ENCODE measurements around the gene SAC3D1. TPM values are rescaled to one million over a fixed set of nuclear protein-coding genes. Genes with fewer than 3 reads are reported as not detected.

Gene SAC3D1
- total RNA-seq (2014; rRNA removed) (61.0 and 82.0 TPM in 2 replicates), Bru-seq, nascent RNA (percentile 56 among the genes with signal in this experiment), BruChase-seq, experiment 1, labeled RNA remaining after a 6-hour chase (percentile 69 among the genes with signal in this experiment), BruChase-seq, experiment 2, labeled RNA remaining after a 2-hour chase (percentile 60 among the genes with signal in this experiment)
- long read RNA-seq, transcript SAC3D1-203 (3 exons, 1,366 nt) = minor isoform, 11 of 84 reads
- long read RNA-seq, transcript SAC3D1-201 (2 exons, 1,566 nt) = major isoform, 37 of 84 reads
- long read RNA-seq, partial matches to known transcripts = 35 of 84 reads
- long read RNA-seq, other reads (novel, unspliced or antisense) = 0 of 84 reads

GRCh38 chr11:65040847-65041622, at the start of gene SAC3D1:
SAC3D1 (plus strand) TSS chr11:65041210; CDS start chr11:65041293, 83 bp downstream.
- CTCF ChIA-PET = interaction anchor here (1.1 kb wide), 1 partner anchor 72 kb away, joined by 3 read pairs; no protein-coding TSS in a partner anchor
- H3K27me3 ChIP-seq (ENCODE audit: low read length) = no peaks in the 10 kb centered on the region
- peak within 1 kb of the TSS; percentile 86 for H2AFZ ChIP-seq (ENCODE audit: low read length)
- H3K4me3 ChIP-seq (ENCODE audit: low read length) = peak within 1 kb of the TSS; percentile 97
- peak within 1 kb of the TSS; percentile 98 for H3K4me2 ChIP-seq (ENCODE audit: low read length)
- ATAC-seq = peak; percentile 89
- peaks cover 16% of the 10 kb centered on the region for H3K36me3 ChIP-seq (ENCODE audit: low read depth, low read length)
- H4K20me1 ChIP-seq (ENCODE audit: low read length) = peaks cover 5% of the 10 kb centered on the region; the same call in 1 of the 2 replicates
- peaks cover 35% of the 10 kb centered on the region for H3K4me1 ChIP-seq (ENCODE audit: insufficient read depth, low read length)
- DNase-seq = peak; percentile 99
- intact Hi-C loops (cut with micrococcal nuclease) = loop anchor here (1.0 kb wide), 1 partner anchor 14 kb away; the partner anchor contains the start of gene SNX15
- H3K9ac ChIP-seq (ENCODE audit: low read length) = peak within 1 kb of the TSS; percentile 85
- BruUV-seq (replicated peaks) = no TSS peak
- POLR2A ChIA-PET (ENCODE audit: unreplicated experiment) = interaction anchor here (0.5 to 0.6 kb wide), 2 partner anchors 28 to 141 kb away, joined by 4 to 19 read pairs; no protein-coding TSS in a partner anchor
- H3F3A ChIP-seq (ENCODE audit: low read length, unreplicated experiment) = peaks cover 3% of the 10 kb centered on the region
- TF ChIP-seq CTCF (conservative IDR thresholded peaks at IDR 0.05; ENCODE audit: low read depth, low read length) (no peak), EZH2 (IDR thresholded peaks at IDR 0.05; ENCODE audit: low read length, unreplicated experiment) (no peak), EZH2phosphoT487 (IDR thresholded peaks at IDR 0.05; ENCODE audit: borderline replicate concordance, low read length) (no peak)
- H3K27ac ChIP-seq (ENCODE audit: low read length) = peak within 1 kb of the TSS; percentile 87
- peaks cover 35% of the 10 kb centered on the region for H3K79me2 ChIP-seq (ENCODE audit: low read length)
- H3K9me3 ChIP-seq (ENCODE audit: low read length) = no peaks in the 10 kb centered on the region
- H3K9me2 ChIP-seq (replicated peaks; ENCODE audit: low read length) = no peaks in the 10 kb centered on the region

- Histone ChIP-seq H3K4me1 (ENCODE audit: insufficient read depth, low read length) (no peaks in the 10 kb centered on the region), H3K9me2 (replicated peaks; ENCODE audit: low read length) (no peaks in the 10 kb centered on the region), H3F3A (ENCODE audit: low read length, unreplicated experiment) (no peaks in the 10 kb centered on the region), H3K27ac (ENCODE audit: low read length) (no peak overlapping the region), H3K9me3 (ENCODE audit: low read length) (no peaks in the 10 kb centered on the region), H3K27me3 (ENCODE audit: low read length) (no peaks in the 10 kb centered on the region), H2AFZ (ENCODE audit: low read length) (no peak overlapping the region), H3K4me3 (ENCODE audit: low read length) (no peak overlapping the region), H3K36me3 (ENCODE audit: low read depth, low read length) (no peaks in the 10 kb centered on the region), H4K20me1 (ENCODE audit: low read length) (no peaks in the 10 kb centered on the region), H3K9ac (ENCODE audit: low read length) (no peak overlapping the region), H3K4me2 (ENCODE audit: low read length) (no peak overlapping the region), H3K79me2 (ENCODE audit: low read length) (no peaks in the 10 kb centered on the region)
- no peak for TF ChIP-seq EZH2phosphoT487 (IDR thresholded peaks at IDR 0.05; ENCODE audit: borderline replicate concordance, low read length)
- TF ChIP-seq EZH2 (IDR thresholded peaks at IDR 0.05; ENCODE audit: low read length, unreplicated experiment) = no peak
- no peak for TF ChIP-seq CTCF (conservative IDR thresholded peaks at IDR 0.05; ENCODE audit: low read depth, low read length)
- no peak for DNase-seq
- ChIA-PET CTCF (no interaction called here), POLR2A (ENCODE audit: unreplicated experiment) (no interaction called here)
- no TSS peak for BruUV-seq (replicated peaks)
- intact Hi-C loops (cut with micrococcal nuclease) = no loop called here
- no peak for ATAC-seq
Observed at GRCh38 chr11:64994318-64994717, 46.7 kb upstream of the SAC3D1 start.
